ENCODE measurements around the gene SLC8A1.

The SLC8A1 gene

GRCh38 chr2:40287773-40288172 is 164.1 kb downstream of the SLC8A1 start:
- Histone ChIP-seq H3K27ac (no peak overlapping the region), H3K4me3 (no peak overlapping the region)

- H3K4me3 ChIP-seq, result no peak overlapping the region
- H3K27ac ChIP-seq, result no peak overlapping the region
Observed at GRCh38 chr2:40287195-40287594, 164.7 kb downstream of the SLC8A1 start.

- no peak overlapping the region for H3K4me3 ChIP-seq
- no peak overlapping the region for H3K27ac ChIP-seq
Observed at GRCh38 chr2:40286721-40287120, 165.2 kb downstream of the SLC8A1 start.

DNA sequence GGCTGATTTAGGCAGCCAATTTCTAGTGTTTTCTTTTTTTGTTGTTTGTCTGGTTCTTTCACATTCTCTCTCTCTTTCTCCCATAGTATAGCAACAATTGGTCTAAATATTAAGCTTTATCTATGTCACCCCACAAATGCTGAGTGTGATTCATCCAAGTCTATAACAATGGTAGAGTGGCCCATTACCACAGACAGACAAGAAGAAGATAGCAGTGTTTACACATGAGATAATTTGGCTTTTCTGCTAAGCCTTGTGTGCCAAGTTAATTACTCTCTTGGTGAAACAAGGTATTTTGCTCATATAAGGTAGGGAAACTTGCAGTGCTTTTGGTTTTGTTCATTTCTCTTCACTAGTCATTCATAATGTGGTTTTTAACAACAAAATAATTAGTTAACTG is 166.5 kb downstream of the SLC8A1 start:
- Histone ChIP-seq H3K27ac (no peak overlapping the region), H3K4me3 (no peak overlapping the region)

- no peak overlapping the region for H3K4me3 ChIP-seq
- no peak overlapping the region for H3K27ac ChIP-seq
Observed at GRCh38 chr2:40284797-40285196, 167.1 kb downstream of the SLC8A1 start.

DNA sequence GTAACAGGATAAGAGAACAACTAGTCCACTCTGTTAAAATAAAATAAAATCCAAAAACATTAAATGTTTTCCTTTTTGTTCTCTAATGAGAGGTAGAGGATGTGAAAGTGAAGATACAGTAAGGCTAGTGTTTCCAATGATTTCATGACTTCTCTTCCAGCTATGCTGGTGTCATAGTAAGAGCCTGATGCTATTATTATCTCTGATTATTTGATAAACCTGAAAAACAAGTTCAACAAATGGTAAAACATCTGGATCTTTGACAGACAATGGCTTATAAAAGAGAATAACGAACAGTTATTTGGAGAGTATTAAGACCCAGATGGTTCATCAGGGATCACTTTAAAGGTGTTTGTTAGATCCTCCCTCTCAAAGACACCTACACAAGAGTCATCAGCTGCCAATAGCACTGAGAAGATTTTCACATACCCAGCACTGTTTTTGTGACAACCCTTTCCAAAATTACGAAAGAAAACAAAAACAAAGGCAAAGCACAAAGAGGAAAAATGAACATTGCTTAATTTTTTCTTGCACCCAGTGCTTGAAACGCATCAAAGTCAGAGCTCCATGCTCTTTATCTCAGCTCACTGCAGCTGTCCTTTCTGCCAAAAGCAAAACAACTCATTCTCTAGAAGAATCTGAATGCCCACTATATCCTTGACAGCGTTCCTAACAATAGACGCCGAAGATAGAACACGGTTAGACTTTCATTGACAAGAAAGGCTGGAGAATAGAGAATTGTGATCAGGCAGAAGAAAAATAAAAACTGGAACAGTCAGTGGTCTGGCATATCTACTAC is 168.6 kb downstream of the SLC8A1 start:
- no peak overlapping the region for H3K4me3 ChIP-seq
- H3K27ac ChIP-seq, result no peak overlapping the region

DNA sequence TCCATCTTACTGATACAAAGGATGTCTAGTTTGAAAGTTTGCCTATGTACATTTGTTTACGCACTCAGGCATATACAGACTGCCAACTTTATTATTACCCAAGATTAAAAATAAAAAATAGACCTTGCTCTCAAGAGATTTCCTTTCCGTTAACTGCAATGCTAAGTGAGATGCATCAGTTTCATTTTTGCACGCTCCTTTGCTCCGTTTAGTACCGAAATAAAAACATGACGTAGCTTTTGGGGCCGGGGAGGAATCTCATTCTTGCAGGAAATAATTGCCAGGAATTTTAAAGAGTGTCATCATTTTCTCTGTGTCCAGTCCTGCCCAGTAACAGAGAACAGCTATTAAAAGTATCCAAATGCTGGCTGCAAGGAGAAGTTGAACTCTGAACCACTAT is 169.5 kb downstream of the SLC8A1 start:
- Histone ChIP-seq H3K27ac (no peak overlapping the region), H3K4me3 (no peak overlapping the region)

GRCh38 chr2:40281021-40281940 is 170.6 kb downstream of the SLC8A1 start:
- Histone ChIP-seq H3K27ac (peak overlapping the region in 2 of 21 experiments; percentile 2 to 5), H3K4me3 (no peak overlapping the region)

DNA sequence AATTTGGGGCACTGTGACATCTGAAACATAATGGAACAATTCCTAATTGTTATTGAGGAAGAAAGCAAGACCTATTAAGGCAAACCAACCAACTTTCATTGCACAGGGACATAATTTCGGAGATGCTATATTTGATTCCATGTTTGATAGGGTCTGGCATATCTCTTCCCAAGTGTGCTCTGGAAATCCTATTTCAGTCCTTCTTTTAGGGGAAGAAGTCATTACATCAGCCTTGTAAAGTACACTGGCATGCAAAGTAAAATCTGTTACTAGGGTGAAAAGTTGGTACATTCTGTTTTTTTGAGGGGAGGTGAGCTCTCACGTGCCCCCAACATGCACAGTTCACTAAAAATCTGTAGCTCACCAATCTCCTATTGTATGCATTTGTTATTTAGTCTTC is 172.4 kb downstream of the SLC8A1 start:
- H3K27ac ChIP-seq, result no peak overlapping the region
- H3K4me3 ChIP-seq, result no peak overlapping the region

GRCh38 chr2:40279001-40279400 is 172.9 kb downstream of the SLC8A1 start:
- H3K4me3 ChIP-seq, result no peak overlapping the region

DNA sequence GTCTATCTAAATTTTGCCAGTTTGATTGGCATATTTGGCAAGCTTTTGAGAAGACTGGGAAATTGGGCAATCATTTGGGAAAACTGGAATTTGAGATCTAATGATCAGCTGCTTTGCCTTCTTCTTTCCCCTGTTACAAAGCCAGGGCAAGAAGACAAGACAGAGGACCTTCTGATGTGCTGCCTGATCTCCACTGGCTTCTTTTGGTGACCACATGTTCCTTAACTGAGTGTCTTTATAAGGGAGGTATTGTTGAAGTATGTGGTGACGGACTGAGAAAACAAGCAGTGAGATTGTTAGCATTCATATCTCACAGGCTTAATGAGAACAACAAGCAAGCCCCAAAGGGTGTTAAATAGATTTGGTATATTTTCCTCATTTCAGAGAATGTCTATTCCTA is 175.8 kb downstream of the SLC8A1 start:
- Histone ChIP-seq H3K27ac (no peak overlapping the region), H3K4me3 (no peak overlapping the region)

More at GRCh38 chr2:40279001-40279400, 172.9 kb downstream of the SLC8A1 start:
- no peak overlapping the region for H3K27ac ChIP-seq

DNA sequence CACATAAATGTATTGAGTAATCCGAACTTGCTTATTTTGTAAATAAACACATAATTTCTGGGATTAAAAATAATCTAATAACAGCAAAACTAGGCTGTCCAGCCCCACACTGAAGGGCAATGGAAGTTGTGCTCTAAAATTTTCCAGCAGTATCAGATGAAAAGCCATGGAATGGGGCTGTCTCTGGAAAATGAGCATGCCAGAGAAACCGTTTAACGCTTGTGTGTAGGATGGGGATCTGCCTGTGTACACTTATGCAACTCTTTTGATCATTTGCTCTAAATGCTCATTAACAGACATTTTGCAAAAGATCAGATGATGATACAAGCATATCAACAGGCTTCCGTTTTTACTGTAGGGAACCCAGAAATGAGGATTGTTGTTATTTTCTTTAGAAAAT is 177.6 kb downstream of the SLC8A1 start:
- Histone ChIP-seq H3K4me3 (no peak overlapping the region), H3K27ac (no peak overlapping the region)

GRCh38 chr2:40273734-40274182 is 178.1 kb downstream of the SLC8A1 start:
- Histone ChIP-seq H3K27ac (no peak overlapping the region), H3K4me3 (no peak overlapping the region)

- H3K4me3 ChIP-seq, result no peak overlapping the region
- no peak overlapping the region for H3K27ac ChIP-seq
Observed at GRCh38 chr2:40271094-40271493, 180.8 kb downstream of the SLC8A1 start.

GRCh38 chr2:40270372-40270771 is 181.5 kb downstream of the SLC8A1 start:
- Histone ChIP-seq H3K27ac (no peak overlapping the region), H3K4me3 (no peak overlapping the region)

GRCh38 chr2:40268566-40268965 is 183.3 kb downstream of the SLC8A1 start:
- Histone ChIP-seq H3K27ac (no peak overlapping the region), H3K4me3 (no peak overlapping the region)

DNA sequence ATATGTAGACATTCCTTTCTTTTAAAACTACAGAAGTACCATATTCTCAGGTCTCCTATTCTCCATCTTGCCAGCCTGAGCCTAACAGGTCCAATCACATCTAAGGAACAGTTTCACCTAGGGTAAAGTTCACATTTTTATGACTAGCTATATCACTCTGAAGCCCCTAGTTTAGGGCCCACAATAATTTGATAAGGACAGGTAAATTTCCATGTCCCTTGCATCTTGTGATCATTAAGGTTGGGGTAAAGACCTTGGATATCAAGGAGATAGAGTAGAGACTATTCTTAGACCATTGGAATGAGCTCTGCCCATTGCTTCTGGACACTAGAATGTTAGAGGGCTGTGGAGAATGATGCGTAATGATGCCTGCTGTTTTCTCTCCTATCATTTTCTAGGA is 185.7 kb downstream of the SLC8A1 start:
- H3K27ac ChIP-seq, result no peak overlapping the region
- no peak overlapping the region for H3K4me3 ChIP-seq

- no peak overlapping the region for H3K27ac ChIP-seq
- no peak overlapping the region for H3K4me3 ChIP-seq
Observed at GRCh38 chr2:40265602-40266001, 186.3 kb downstream of the SLC8A1 start.

DNA sequence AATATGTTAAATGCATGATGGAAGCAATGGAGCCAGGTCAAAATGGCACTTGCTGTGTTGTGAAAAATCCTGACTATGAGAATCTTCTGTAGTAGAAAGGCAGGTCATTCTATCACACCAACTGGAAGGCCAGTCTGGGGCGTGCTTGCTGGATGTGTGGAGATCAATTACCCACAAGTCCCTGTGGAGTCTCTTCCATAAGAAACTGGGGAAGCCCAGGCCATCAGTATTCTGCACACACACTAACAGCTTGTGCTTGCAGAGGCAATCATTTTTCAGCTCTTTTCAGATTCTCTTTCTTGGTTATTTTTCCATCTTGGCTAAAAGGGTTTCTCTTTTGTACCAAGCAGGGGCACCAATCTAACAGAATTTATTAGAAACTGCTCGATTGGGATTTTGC is 190.8 kb downstream of the SLC8A1 start:
- H3K27ac ChIP-seq, result no peak overlapping the region
- H3K4me3 ChIP-seq, result no peak overlapping the region

DNA sequence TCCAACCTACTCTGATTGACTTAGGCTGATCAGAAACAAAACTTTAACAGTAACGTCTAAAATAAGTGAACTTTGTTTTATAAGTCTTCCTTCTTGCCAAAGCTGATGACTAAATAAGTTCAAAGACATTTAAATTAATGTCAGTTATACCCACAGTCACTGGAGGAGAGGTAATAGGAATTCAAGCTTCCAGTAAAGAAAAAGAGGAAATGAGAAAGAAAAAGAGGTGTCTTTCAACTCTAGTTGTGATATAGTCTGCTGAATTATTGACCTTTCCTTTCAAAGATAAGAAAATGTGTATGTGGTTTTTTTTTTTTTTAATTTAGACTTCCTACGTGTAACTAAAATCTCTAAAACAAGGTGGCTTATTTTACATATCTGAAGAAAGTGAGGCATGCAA is 191.5 kb downstream of the SLC8A1 start:
- Histone ChIP-seq H3K27ac (no peak overlapping the region), H3K4me3 (no peak overlapping the region)

GRCh38 chr2:40259900-40260299 is 192.0 kb downstream of the SLC8A1 start:
- H3K4me3 ChIP-seq, result no peak overlapping the region
- no peak overlapping the region for H3K27ac ChIP-seq
